ENCODE measurements around the gene MCF2L2. TPM values are rescaled to one million over a fixed set of nuclear protein-coding genes. Genes with fewer than 3 reads are reported as not detected.

Gene MCF2L2
- total and polyA plus RNA-seq, 2 experiments from 2014 or later: 6.7 to 14.6 TPM

- no peak for TF ChIP-seq ZNF462 (CRISPR knock-in tag; IDR thresholded peaks at IDR 0.05)
Observed at GRCh38 chr3:183203670-183204069, 224.7 kb downstream of the MCF2L2 start (continued).

- Histone ChIP-seq H4K20me1 (replicated peaks; ENCODE audit: insufficient read depth) (no peaks in the 10 kb centered on the region), H3K4me3 (no peak overlapping the region), H3K27me3 (ENCODE audit: insufficient read depth) (no peaks in the 10 kb centered on the region), H3F3A (replicated peaks; ENCODE audit: low read depth) (no peaks in the 10 kb centered on the region), H3K27ac (ENCODE audit: low read depth) (no peak overlapping the region), H3K4me2 (no peak overlapping the region), H3K36me3 (ENCODE audit: insufficient read depth) (no peaks in the 10 kb centered on the region; the same call in 1 of the 2 replicates), H3K9me2 (ENCODE audit: insufficient read depth) (no peaks in the 10 kb centered on the region), H3K4me1 (ENCODE audit: insufficient read depth) (no peaks in the 10 kb centered on the region), H3K79me2 (replicated peaks; ENCODE audit: insufficient read depth) (no peaks in the 10 kb centered on the region), H2AFZ (no peak overlapping the region)
- no peak for DNase-seq (ENCODE audit: low spot score)
- peaks cover 15% of the 10 kb centered on the region for H3K36me3 Mint-ChIP-seq (ENCODE audit: low read depth)
- peaks cover 19% of the 10 kb centered on the region; the same call in 2 of the 3 replicates for H3K9me3 Mint-ChIP-seq
- H3K27ac Mint-ChIP-seq: no peak overlapping the region
- H3K27me3 Mint-ChIP-seq (ENCODE audit: insufficient read depth, low read depth, poor library complexity): peaks cover 2% of the 10 kb centered on the region
- no peak overlapping the region for H3K4me3 Mint-ChIP-seq
- H3K4me1 Mint-ChIP-seq: peaks cover 13% of the 10 kb centered on the region; the same call in 2 of the 3 replicates
- ATAC-seq: no peak
- TF ChIP-seq JUNB (IDR thresholded peaks at IDR 0.05; ENCODE audit: unreplicated experiment) (no peak), EZH2 (IDR thresholded peaks at IDR 0.05; ENCODE audit: low read depth, unreplicated experiment) (no peak), CREB1 (CRISPR knock-in tag; IDR thresholded peaks at IDR 0.05; ENCODE audit: low read depth) (no peak)
Observed at GRCh38 chr3:183202004-183202722, 226.3 kb downstream of the MCF2L2 start.

Measured in GM23338 (cell line).